Measurements from ENCODE around the gene BCL6B. TPM values are rescaled to one million over a fixed set of nuclear protein-coding genes. Genes with fewer than 3 reads are reported as not detected.
A peak's percentile ranks its signal among the peaks of the same experiment; 100 is the strongest.

Gene BCL6B
- total RNA-seq, 1 donor from 2014 or later = not detected

- Mint-ChIP-seq H3K27me3 (ENCODE audit: low read depth, unreplicated experiment) (no peaks in the 10 kb centered on the region), H3K36me3 (ENCODE audit: low read depth, unreplicated experiment) (peaks cover 6% of the 10 kb centered on the region), H3K27ac (ENCODE audit: unreplicated experiment) (no peak overlapping the region), H3K4me3 (ENCODE audit: unreplicated experiment) (no peak overlapping the region), H3K9me3 (ENCODE audit: unreplicated experiment) (peaks cover 1% of the 10 kb centered on the region), H3K4me1 (ENCODE audit: low read depth, unreplicated experiment) (peaks cover 8% of the 10 kb centered on the region)
- Histone ChIP-seq H3K36me3 (ENCODE audit: insufficient read depth, low read length) (peaks cover 6% of the 10 kb centered on the region), H3K9ac (ENCODE audit: low read length) (no peak overlapping the region), H3K4me1 (ENCODE audit: insufficient read depth, low read length) (no peaks in the 10 kb centered on the region), H4K20me1 (ENCODE audit: insufficient read depth, low read length) (peaks cover 70% of the 10 kb centered on the region), H2AFZ (ENCODE audit: low read depth, low read length) (no peak overlapping the region), H3K4me3 (ENCODE audit: insufficient read depth, low read depth, low read length) (no peak overlapping the region), H3K79me2 (ENCODE audit: insufficient read depth, low read length) (peaks cover 37% of the 10 kb centered on the region), H3K9me3 (ENCODE audit: insufficient read depth, low read depth, low read length) (no peaks in the 10 kb centered on the region), H3K4me2 (ENCODE audit: low read length) (no peak overlapping the region), H3K27me3 (ENCODE audit: insufficient read depth, low read length) (no peaks in the 10 kb centered on the region), H3K27ac (ENCODE audit: low read depth, low read length) (no peak overlapping the region)
- TF ChIP-seq CTCF (IDR thresholded peaks at IDR 0.05; ENCODE audit: insufficient read depth, low read depth, low read length) = no peak
- TF ChIP-seq EZH2 (IDR thresholded peaks at IDR 0.05; ENCODE audit: insufficient read depth, low read length) = no peak
- DNase-seq (ENCODE audit: low read depth) = no peak
- FAIRE-seq = no peak
These were observed 17.1 kb upstream of the BCL6B start for GRCh38 chr17:7005716-7006115.

GRCh38 chr17:7007143-7007542 is 15.7 kb upstream of the BCL6B start:
- H3K36me3 ChIP-seq (ENCODE audit: insufficient read depth, low read length) = peaks cover under 1% of the 10 kb centered on the region
- no peak for FAIRE-seq

More at GRCh38 chr17:7007143-7007542, 15.7 kb upstream of the BCL6B start:
- Histone ChIP-seq H3K27ac (ENCODE audit: low read depth, low read length) (no peak overlapping the region), H3K9me3 (ENCODE audit: insufficient read depth, low read depth, low read length) (no peaks in the 10 kb centered on the region), H3K9ac (ENCODE audit: low read length) (no peak overlapping the region), H3K4me2 (ENCODE audit: low read length) (no peak overlapping the region), H3K4me3 (ENCODE audit: insufficient read depth, low read depth, low read length) (no peak overlapping the region), H3K79me2 (ENCODE audit: insufficient read depth, low read length) (peaks cover 52% of the 10 kb centered on the region), H3K4me1 (ENCODE audit: insufficient read depth, low read length) (peaks cover 11% of the 10 kb centered on the region), H2AFZ (ENCODE audit: low read depth, low read length) (no peak overlapping the region), H4K20me1 (ENCODE audit: insufficient read depth, low read length) (peaks cover 61% of the 10 kb centered on the region), H3K27me3 (ENCODE audit: insufficient read depth, low read length) (no peaks in the 10 kb centered on the region)
- H3K27ac Mint-ChIP-seq (ENCODE audit: unreplicated experiment) = no peak overlapping the region
- H3K4me1 Mint-ChIP-seq (ENCODE audit: low read depth, unreplicated experiment) = peaks cover 15% of the 10 kb centered on the region
- H3K36me3 Mint-ChIP-seq (ENCODE audit: low read depth, unreplicated experiment) = no peaks in the 10 kb centered on the region
- H3K9me3 Mint-ChIP-seq (ENCODE audit: unreplicated experiment) = no peaks in the 10 kb centered on the region
- peak overlapping the region; percentile 17 for H3K4me3 Mint-ChIP-seq (ENCODE audit: unreplicated experiment)
- H3K27me3 Mint-ChIP-seq (ENCODE audit: low read depth, unreplicated experiment) = no peaks in the 10 kb centered on the region
- TF ChIP-seq CTCF (IDR thresholded peaks at IDR 0.05; ENCODE audit: insufficient read depth, low read depth, low read length) = no peak
- no peak for TF ChIP-seq EZH2 (IDR thresholded peaks at IDR 0.05; ENCODE audit: insufficient read depth, low read length)
- no peak for DNase-seq (ENCODE audit: low read depth)

Data from astrocyte (in vitro differentiated cells and primary cell).